PFSK-1 (cell line): ENCODE data around the gene PEAR1.

Experiments used
- FOXP2 ChIP-seq: optimal IDR thresholded peaks from 2 replicates; pipeline ENCODE3; 2011; ENCODE audit warnings: borderline replicate concordance, control low read depth, inconsistent platforms; ENCODE audit not compliant: insufficient read depth; ENCODE audit errors: extremely low read length, extremely low read depth
- POLR2AphosphoS5 ChIP-seq: IDR thresholded peaks from 2 replicates; pipeline ENCODE4 v1.6.1; 2012; ENCODE audit warnings: low read depth, mild to moderate bottlenecking, control low read depth, low read length, moderate library complexity
- SIN3A ChIP-seq: IDR thresholded peaks from 2 replicates; pipeline ENCODE4 v1.6.1; 2012; ENCODE audit warnings: mild to moderate bottlenecking, low read length, moderate library complexity, borderline replicate concordance; ENCODE audit not compliant: insufficient read depth
- TAF1 ChIP-seq: IDR thresholded peaks from 2 replicates; pipeline ENCODE4 v1.6.1; 2012; ENCODE audit warnings: low read length, control low read depth, borderline replicate concordance; ENCODE audit not compliant: insufficient read depth
- TF ChIP-seq, protein P1 (sequence below), 2 experiments: IDR thresholded peaks; 2 replicates each; pipeline versions ENCODE4 v1.6.1 to v1.8.0; 2011 to 2012; ENCODE audit warnings: low read depth in 2 of 2, low read length in 2 of 2, control low read depth in 1 of 2, inconsistent platforms in 1 of 2, mild to moderate bottlenecking in 1 of 2, moderate library complexity in 1 of 2; ENCODE audit not compliant: insufficient read depth in 1 of 2

Gene PEAR1

DNA sequence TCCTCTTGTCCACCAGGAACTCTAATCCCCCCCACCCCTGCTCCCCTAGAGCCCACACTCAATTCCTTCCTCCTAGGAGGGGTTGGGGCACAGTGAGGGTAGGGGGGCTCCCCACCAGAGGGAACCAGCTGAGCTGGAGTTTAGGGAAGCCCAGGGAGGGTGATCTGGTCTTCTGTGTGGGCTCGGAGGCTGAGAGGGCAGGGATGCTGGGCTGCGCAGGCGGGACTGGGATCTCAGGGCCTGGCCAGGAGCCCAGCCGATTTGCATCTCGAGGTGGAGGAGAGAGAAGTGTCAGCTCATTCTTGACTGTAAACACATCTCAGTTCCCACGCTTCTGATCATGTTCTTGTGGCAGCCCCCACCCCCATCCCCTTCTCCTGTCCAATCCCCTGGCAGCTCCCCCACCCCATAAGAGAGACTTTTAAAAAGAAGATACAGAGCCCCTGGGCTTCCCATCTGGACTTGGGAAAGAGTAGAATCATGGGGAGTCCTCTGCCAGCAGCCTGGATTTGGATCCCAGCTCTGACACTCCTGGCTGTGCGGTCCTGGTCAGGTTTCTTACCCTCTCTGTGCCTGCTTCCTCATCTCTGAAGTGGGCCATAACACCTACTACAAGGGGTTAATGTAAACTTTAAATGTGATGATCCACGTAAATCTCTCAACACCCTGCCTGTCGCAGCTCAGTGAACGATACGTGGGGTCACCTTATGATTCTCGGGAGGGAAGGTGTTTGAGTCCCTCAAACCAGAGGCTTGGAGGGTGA lies 6.6 kb downstream of the PEAR1 start:
- no peak for TF ChIP-seq POLR2AphosphoS5
- TF ChIP-seq, protein P1, sequence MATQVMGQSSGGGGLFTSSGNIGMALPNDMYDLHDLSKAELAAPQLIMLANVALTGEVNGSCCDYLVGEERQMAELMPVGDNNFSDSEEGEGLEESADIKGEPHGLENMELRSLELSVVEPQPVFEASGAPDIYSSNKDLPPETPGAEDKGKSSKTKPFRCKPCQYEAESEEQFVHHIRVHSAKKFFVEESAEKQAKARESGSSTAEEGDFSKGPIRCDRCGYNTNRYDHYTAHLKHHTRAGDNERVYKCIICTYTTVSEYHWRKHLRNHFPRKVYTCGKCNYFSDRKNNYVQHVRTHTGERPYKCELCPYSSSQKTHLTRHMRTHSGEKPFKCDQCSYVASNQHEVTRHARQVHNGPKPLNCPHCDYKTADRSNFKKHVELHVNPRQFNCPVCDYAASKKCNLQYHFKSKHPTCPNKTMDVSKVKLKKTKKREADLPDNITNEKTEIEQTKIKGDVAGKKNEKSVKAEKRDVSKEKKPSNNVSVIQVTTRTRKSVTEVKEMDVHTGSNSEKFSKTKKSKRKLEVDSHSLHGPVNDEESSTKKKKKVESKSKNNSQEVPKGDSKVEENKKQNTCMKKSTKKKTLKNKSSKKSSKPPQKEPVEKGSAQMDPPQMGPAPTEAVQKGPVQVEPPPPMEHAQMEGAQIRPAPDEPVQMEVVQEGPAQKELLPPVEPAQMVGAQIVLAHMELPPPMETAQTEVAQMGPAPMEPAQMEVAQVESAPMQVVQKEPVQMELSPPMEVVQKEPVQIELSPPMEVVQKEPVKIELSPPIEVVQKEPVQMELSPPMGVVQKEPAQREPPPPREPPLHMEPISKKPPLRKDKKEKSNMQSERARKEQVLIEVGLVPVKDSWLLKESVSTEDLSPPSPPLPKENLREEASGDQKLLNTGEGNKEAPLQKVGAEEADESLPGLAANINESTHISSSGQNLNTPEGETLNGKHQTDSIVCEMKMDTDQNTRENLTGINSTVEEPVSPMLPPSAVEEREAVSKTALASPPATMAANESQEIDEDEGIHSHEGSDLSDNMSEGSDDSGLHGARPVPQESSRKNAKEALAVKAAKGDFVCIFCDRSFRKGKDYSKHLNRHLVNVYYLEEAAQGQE (IDR thresholded peaks at IDR 0.05; ENCODE audit: insufficient read depth in 1 of 2, low read depth in 2 of 2, low read length in 2 of 2) = no peak
- TF ChIP-seq FOXP2 = no peak
- no peak for TF ChIP-seq SIN3A
- no peak for TF ChIP-seq TAF1

DNA sequence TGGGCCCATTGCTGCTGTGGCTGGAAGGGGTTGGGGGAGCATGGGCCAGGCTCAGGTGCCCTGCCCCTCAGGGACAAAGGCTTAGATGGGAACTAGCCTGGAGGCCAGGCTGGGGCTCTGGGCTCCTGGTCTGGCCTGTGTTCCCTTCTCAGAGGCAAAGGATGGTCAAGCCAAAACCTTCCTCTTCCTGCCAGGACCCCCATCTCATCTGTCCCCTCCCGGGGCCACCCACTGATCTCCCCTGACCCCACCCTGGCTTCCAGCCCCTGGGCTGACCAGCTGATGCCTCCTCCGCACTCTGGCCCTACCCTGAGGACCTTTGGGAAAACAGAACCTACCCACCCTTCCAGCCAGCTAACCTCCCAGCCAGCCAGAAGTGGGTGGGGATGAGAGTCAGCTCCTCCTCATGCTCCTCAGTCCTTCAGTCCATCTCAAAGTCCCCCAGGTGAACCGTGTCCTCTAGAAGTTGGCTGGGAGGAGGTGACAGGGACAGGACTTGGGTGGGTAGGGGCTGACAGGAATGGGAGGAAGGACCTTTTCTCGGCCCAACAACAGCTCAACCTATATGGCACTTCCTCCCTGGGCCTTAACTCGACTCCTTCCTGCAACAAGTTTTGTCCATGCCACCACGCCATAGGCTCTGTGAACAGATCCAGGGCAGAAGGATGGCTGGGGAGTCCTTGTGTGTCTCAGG lies 7.5 kb downstream of the PEAR1 start:
- TF ChIP-seq FOXP2 (no peak), POLR2AphosphoS5 (no peak), TAF1 (no peak), SIN3A (no peak)
- TF ChIP-seq, protein P1 (IDR thresholded peaks at IDR 0.05; ENCODE audit: insufficient read depth in 1 of 2, low read depth in 2 of 2, low read length in 2 of 2) = no peak

DNA sequence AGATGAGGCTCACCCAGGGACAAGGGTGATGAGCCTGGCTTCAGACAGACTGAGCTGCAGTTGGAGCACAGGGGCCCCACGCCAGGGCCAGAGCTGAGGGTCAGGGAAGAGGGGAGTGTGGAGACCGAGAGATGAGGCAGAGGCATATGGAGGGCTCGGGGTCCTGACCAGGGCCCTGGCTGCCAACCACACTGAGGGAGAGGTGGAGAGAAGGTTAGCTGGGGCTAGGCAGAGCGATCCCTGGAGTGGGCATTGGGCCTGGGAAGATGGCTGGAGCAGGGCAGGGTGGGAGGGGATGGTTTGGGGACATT lies 8.0 kb downstream of the PEAR1 start:
- TF ChIP-seq SIN3A = no peak
- no peak for TF ChIP-seq TAF1
- TF ChIP-seq, protein P1 (IDR thresholded peaks at IDR 0.05; ENCODE audit: insufficient read depth in 1 of 2, low read depth in 2 of 2, low read length in 2 of 2) = no peak
- no peak for TF ChIP-seq POLR2AphosphoS5
- no peak for TF ChIP-seq FOXP2

GRCh38 chr1:156901966-156902915 lies 8.7 kb downstream of the PEAR1 start:
- TF ChIP-seq FOXP2 (no peak), POLR2AphosphoS5 (no peak), SIN3A (no peak), TAF1 (no peak)
- TF ChIP-seq, protein P1 (IDR thresholded peaks at IDR 0.05; ENCODE audit: insufficient read depth in 1 of 2, low read depth in 2 of 2, low read length in 2 of 2) = no peak
